ENCODE data around the gene DPYD.

The DPYD gene

GRCh38 chr1:97433094-97433823 is 487.6 kb downstream of the DPYD start:
- DNase-seq (ENCODE audit: low read depth), result no peak

DNA sequence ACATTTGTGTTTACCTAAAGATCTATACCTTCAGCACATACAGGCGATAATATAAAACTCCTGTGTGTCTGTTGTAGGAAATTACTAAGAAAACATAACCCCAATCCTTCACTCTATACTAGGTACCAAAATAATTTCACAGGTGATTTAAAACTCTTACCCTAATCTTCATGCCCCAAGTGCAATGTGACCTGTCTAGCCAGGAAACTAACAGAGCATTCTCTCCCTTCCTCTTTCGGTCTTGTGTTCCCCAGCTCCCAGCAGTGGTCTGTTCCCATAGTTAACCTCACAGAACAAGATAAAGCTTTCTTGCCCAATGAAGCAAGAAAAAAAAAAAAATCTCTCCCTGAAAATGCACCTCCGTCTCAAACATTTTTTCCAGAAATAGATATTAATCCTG is 493.5 kb downstream of the DPYD start:
- DNase-seq (ENCODE audit: low read depth), result no peak

GRCh38 chr1:97424209-97424608 is 496.6 kb downstream of the DPYD start:
- no peak for DNase-seq (ENCODE audit: low read depth)

GRCh38 chr1:97423403-97423802 is 497.4 kb downstream of the DPYD start:
- no peak for DNase-seq (ENCODE audit: low read depth)

DNA sequence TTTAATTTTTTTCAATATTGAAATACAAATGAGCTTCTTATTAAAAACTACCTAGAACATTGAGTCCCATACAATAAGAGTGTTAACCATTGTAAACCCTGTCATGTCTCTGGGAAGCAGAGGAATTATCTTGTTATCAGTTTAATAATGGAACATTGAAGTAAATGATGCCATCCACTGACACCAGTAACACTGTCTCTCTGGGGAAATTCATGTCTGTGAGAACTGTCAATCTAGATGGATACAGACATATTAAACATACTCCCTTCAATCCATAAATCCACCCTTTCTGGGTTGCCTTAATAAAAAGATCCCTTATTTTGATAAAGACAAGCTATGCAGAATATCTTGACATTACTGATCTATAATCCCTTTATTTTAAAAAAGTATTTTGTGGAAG is 503.2 kb downstream of the DPYD start:
- DNase-seq (ENCODE audit: low read depth), result no peak

- no peak for DNase-seq (ENCODE audit: low read depth)
These were observed 506.0 kb downstream of the DPYD start for GRCh38 chr1:97414682-97415312.

DNA sequence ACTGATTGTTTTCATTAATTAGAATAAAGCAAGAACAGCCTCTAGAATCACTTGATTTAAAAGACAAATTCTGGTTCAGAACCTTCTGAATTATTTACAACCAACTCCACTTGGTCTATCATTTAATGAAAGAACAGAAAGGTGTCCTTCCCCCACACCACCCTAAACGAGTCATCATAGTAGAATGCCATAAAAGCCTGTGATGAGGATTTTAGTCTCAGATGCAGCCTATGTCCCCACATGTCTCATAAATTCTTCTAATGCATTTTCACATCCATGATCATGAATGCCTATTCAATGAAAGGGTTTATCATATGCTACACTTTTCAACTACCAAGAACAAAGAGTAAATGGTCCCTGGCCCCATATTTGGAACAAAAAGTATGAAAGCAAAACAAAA is 508.1 kb downstream of the DPYD start:
- DNase-seq (ENCODE audit: low read depth), result no peak

DNA sequence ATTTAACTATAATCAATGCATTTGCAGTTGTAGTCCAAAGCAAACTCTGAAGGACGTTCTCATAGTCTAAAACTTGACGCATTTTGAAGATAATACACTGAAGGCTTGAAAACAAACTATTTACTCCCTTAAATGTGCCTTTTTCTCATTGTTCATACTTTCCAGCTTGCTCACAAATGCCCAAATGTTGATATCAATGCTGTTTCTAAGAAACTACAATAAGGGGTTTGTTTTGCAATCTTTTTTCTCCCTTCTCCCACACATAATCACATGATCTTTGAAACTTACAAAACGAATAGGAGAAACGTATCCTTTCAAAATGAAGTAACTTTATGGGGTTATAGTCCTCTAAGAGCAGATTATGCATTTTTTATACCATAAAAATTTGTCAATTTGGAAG is 508.7 kb downstream of the DPYD start:
- DNase-seq (ENCODE audit: low read depth), result no peak

GRCh38 chr1:97396463-97396862 is 524.4 kb downstream of the DPYD start:
- DNase-seq (ENCODE audit: low read depth), result no peak

DNA sequence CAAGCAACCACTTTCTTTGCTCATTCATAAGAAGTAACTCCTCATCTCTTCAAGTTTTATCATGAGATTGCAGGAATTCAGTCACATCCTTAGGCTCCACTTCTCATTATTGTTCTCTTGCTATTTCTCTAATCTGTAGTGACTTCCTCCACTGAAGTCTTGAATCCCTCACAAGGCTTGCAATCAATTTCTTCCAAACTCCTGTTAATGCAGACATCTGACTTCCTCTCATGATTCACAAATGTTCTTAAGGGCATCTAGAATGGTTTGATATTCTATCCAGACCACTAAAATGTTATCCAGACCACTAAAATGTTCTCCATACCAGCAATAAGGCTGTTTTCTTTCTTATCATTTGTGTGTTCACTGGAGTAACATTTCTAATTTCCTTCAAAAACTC is 528.1 kb downstream of the DPYD start:
- no peak for DNase-seq (ENCODE audit: low read depth)

DNA sequence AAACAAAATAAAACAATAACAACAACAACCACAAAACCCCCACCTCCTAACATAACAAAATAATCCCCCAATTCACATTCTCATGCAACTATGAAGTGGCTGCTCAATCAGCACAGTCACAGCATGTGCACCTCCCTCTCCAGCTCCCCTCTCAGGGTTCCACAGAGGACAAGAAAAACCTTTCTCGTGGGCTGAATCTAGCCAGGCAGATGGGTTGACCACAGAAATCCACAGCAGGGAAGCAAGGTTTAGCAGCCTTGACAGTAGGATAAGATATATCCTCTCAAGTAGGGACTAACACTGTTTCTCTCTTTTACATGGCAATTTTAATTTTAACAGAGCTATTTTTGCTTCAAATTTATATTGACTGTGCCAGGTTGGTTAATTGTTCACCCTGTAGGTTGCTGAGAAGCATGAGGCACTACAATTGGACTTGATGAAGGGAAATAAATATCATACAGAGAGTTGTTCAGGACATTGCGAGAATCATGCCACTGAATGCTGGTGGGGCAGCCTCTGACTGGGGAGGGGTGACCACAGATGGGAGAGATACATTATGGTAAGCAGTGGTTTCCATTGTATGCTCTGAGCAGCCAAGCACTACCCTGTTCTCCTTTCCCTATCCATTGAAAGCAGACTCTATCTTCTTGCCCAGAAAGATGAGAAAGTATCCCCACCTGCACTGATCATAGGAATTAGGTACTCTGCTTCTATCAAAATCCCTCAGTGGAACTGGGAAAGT is 535.1 kb downstream of the DPYD start:
- no peak for DNase-seq (ENCODE audit: low read depth)

DNA sequence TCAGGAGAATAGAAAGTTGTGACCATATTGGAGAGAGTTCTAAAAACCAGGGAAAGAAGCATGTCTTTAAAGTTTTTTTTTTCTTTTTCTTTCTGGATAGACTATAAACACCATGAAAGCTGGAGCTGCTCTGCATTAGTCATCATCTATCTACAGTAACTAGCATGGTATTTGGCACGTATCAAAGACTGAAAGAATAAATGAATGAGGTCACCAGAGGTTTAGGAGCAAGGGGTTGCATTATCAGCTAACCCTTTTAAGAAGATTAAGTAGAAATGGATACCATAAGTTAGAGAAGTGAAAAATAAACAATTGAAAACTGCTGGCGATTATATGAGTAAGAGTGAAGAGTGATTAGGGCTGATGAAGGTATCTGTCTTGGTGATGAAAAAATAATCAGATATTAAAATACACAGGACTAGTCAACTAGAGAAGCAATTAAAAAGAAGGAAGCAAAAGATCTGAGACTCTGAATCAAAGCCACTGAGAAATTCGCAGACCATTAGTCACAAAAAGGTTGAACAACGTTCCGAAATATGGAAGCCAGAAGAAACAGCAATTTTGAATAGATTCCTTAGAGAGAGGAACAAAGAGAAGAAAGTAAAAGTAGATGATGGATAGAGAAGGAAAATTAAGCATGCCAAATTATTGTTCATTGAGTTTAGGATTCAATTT is 536.4 kb downstream of the DPYD start:
- no peak for DNase-seq (ENCODE audit: low read depth)

GRCh38 chr1:97383797-97384196 is 537.0 kb downstream of the DPYD start:
- no peak for DNase-seq (ENCODE audit: low read depth)

DNA sequence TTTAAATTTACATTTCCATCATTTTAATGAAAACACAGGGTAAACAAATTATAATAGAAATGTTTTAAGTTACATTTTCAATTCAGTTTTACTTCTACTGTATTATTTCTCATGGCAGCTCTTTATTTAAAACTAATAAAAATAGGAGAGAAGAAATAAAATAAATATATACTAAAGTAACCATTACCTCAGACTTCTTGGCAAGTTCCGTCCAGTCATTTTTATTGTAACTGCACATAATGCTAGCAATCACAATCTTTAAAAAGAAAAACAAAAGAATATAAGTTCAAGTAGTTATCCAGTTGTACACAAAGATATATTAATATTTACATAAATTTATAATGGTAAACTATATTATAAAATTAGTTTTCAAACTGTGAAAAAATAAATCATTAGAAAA is 538.6 kb downstream of the DPYD start:
- no peak for DNase-seq (ENCODE audit: low read depth)

DNA sequence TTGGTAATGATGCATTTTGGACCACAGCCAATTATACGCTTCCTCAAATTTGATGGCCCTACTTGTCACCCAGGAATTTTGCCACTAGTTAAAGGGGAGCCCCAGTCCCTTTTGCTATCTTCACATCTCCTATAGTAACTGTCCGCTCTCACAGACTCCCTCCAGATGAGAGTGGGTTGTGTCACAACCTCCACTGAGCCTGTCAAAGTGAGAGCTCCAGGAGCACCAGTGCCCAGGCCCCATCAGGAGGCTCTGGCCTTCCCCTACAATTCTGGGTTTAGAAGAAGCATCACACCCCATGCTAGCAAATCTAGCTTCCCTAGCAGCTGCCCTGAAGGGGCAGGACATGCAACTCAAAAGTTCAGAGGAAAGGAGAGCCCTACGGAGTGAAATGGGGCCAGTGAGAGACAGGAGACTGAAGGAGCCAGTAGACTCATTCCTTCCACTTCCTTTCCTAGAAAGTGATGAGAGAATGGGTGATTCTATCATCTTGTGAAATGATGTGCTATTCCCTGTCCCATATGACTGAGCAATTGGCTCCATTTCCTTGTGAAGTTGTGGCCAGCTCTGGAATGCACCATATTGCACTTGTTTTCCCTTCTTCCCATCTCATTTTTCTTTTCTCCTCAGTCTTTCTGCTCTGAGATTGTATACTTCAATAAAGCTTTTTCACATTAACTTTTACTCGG is 541.3 kb downstream of the DPYD start:
- no peak for DNase-seq (ENCODE audit: low read depth)

- DNase-seq (ENCODE audit: low read depth), result no peak
These were observed 542.2 kb downstream of the DPYD start for GRCh38 chr1:97378596-97378995.

GRCh38 chr1:97377432-97378034 is 543.3 kb downstream of the DPYD start:
- no peak for DNase-seq (ENCODE audit: low read depth)

DNA sequence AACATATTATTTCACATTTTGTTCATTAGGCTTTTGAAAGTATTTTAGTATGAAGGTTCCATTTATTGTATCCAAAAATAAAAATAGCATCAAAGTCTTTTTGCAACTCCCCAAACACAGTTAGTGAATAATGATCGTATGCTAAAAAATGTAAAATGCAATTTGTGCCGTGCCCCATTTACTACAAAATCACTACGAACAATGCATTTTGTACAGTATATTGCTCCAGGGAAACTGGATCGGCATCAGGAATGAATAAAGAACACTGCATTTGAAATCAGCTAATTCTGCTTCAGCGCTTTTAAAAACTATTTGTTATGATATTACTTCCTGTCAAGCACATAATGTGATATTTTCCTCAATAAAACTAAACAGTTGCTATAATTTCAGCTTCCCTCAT is 547.8 kb downstream of the DPYD start:
- no peak for DNase-seq (ENCODE audit: low read depth)

DNA sequence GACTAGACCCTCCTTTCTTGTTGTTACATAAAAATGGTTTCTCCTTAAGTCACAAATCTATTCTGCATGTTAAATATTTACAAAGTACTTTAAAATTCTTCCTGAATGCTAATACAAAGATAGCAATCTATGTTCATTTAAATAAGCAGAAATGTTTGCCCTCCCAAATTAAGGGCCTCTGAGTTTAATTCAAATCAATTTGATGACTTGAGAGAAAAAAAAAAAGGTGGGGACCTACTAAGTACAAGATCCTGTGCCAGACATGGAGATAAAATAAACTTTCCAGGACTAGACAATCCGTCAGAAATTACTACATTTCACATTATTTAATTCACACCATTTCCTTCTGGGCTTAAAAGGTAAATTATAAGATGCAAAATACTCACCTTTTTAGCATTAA is 548.3 kb downstream of the DPYD start:
- DNase-seq (ENCODE audit: low read depth), result no peak

- DNase-seq (ENCODE audit: low read depth), result no peak
These were observed 552.5 kb downstream of the DPYD start for GRCh38 chr1:97368296-97368695.

DNA sequence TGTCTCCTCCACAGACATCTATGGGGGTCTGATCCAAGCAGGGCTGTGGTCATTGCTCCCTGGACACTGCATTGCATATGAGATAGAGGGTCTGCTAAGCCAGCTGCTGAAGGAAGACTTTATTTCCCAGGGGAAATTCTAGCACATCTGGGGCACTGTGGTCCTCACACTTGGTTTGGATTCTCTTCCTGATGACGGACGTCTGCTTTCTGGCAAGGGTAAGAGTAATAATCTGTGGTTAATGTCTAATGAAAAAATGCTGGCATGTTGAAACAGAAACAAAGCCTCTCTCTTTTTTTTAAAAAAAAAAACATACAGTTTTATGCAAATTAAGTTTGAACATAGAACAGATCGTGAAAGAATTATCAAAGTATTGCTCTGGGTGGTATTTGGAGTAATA is 553.9 kb downstream of the DPYD start:
- DNase-seq (ENCODE audit: low read depth), result no peak

DNA sequence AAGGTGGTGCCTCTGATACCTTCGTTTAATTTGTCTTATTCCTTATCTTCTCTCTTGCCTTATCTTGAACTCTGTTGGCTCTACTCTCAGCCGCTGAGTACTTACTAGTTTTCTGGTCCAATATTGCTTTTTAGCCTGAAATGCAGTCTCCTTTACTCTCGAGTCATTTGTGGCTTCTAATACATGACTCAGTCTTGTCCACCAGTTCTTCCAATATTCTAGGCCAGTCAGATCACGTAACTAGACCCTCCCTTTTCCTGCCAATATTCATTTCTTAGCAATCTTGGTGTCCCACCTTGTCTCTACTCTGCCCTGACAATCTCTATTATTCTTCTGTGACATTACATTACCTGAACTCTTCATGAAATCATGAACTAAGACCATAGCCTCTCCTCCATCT is 555.8 kb downstream of the DPYD start:
- no peak for DNase-seq (ENCODE audit: low read depth)

Data from activated T-cell treated with anti-CD3 and anti-CD28 coated beads for 1 hour (primary cell).